GM23338 (cell line): Measurements from ENCODE around the gene UPF2. TPM values are rescaled to one million over a fixed set of nuclear protein-coding genes. Genes with fewer than 3 reads are reported as not detected.

Experiments
- ATAC-seq: fragments of 200-7000 bp; cut with Tn5 transposase; 3 replicates; pipeline ENCODE4 v1.9.1; 2020
- DNase-seq: peaks from one replicate; pipeline ENCODE4 v3.0.0-alpha.2; 2015; ENCODE audit warnings: low spot score
- H2AFZ ChIP-seq: fragments of 200-600 bp; sonication (generic); 2 replicates; pipeline ENCODE4 v1.8.0; 2016; ENCODE audit warnings: antibody characterized with exemption, mild to moderate bottlenecking, moderate library complexity
- H3F3A ChIP-seq: fragments of 200-600 bp; sonication (generic); replicated peaks from 2 replicates; pipeline ENCODE4 v1.8.0; 2017; ENCODE audit warnings: antibody characterized with exemption, mixed run types, low read depth
- H3K27ac ChIP-seq: fragments of 200-600 bp; sonication (generic); 2 replicates; pipeline ENCODE4 v1.6.1; 2016; ENCODE audit warnings: low read depth
- H3K27me3 ChIP-seq: fragments of 200-600 bp; sonication (generic); 2 replicates; pipeline ENCODE4 v1.8.0; 2016; ENCODE audit warnings: mild to moderate bottlenecking, mixed run types, moderate library complexity; ENCODE audit not compliant: insufficient read depth
- H3K36me3 ChIP-seq: fragments of 200-600 bp; sonication (generic); 2 replicates; pipeline ENCODE4 v1.8.0; 2016; ENCODE audit warnings: mild to moderate bottlenecking; ENCODE audit not compliant: insufficient read depth
- H3K4me1 ChIP-seq: fragments of 200-600 bp; sonication (generic); 2 replicates; pipeline ENCODE4 v1.8.0; 2016; ENCODE audit warnings: mild to moderate bottlenecking, moderate library complexity; ENCODE audit not compliant: insufficient read depth
- H3K4me2 ChIP-seq: fragments of 200-600 bp; sonication (generic); 2 replicates; pipeline ENCODE4 v1.7.1; 2017; ENCODE audit warnings: mixed run types
- H3K4me3 ChIP-seq: fragments of 200-600 bp; sonication (generic); 2 replicates; pipeline ENCODE4 v1.6.1; 2016; ENCODE audit warnings: mixed run types
- H3K79me2 ChIP-seq: fragments of 200-600 bp; sonication (generic); replicated peaks from 2 replicates; pipeline ENCODE4 v1.8.0; 2017; ENCODE audit warnings: mild to moderate bottlenecking; ENCODE audit not compliant: insufficient read depth
- H3K9me2 ChIP-seq: fragments of 200-600 bp; sonication (generic); 2 replicates; pipeline ENCODE4 v1.8.0; 2017; ENCODE audit not compliant: insufficient read depth
- H4K20me1 ChIP-seq: fragments of 200-600 bp; sonication (generic); replicated peaks from 2 replicates; pipeline ENCODE4 v1.8.0; 2017; ENCODE audit warnings: mild to moderate bottlenecking; ENCODE audit not compliant: insufficient read depth
- H3K27ac Mint-ChIP-seq: 2 replicates; pipeline ENCODE4 v1.8.0; 2020; ENCODE audit warnings: inconsistent platforms, mild to moderate bottlenecking, moderate library complexity, mixed read lengths
- H3K27me3 Mint-ChIP-seq: 3 replicates; pipeline ENCODE4 v1.8.0; 2022; ENCODE audit warnings: low read depth, mild to moderate bottlenecking, moderate library complexity, mixed read lengths, inconsistent platforms; ENCODE audit not compliant: insufficient read depth, poor library complexity
- H3K36me3 Mint-ChIP-seq: 3 replicates; pipeline ENCODE4 v1.8.0; 2021; ENCODE audit warnings: low read depth, mild to moderate bottlenecking, inconsistent platforms, moderate library complexity, mixed read lengths
- H3K4me1 Mint-ChIP-seq: 3 replicates; pipeline ENCODE4 v1.8.0; 2020; ENCODE audit warnings: mild to moderate bottlenecking, inconsistent platforms, mixed read lengths
- H3K4me3 Mint-ChIP-seq: 3 replicates; pipeline ENCODE4 v1.8.0; 2021; ENCODE audit warnings: moderate library complexity, mild to moderate bottlenecking, inconsistent platforms, mixed read lengths
- H3K9me3 Mint-ChIP-seq: 3 replicates; pipeline ENCODE4 v1.8.0; 2020; ENCODE audit warnings: moderate library complexity, mild to moderate bottlenecking, inconsistent platforms, mixed read lengths
- CREB1 ChIP-seq: fragments of 250-450 bp; sonication (Bioruptor Pico); IDR thresholded peaks from 2 replicates; pipeline ENCODE4 v1.5.0; 2020; ENCODE audit warnings: low read depth, mild to moderate bottlenecking, moderate library complexity
- ETS1 ChIP-seq: IDR thresholded peaks from 2 replicates; pipeline ENCODE4 v1.6.1; 2016; ENCODE audit warnings: antibody characterized with exemption
- EZH2 ChIP-seq: fragments of 200-600 bp; sonication (generic); IDR thresholded peaks from one replicate; pipeline ENCODE4 v1.8.0; 2017; ENCODE audit warnings: antibody characterized with exemption, mild to moderate bottlenecking, low read depth; ENCODE audit not compliant: unreplicated experiment
- EZH2phosphoT487 ChIP-seq: fragments of 200-600 bp; sonication (generic); IDR thresholded peaks from one replicate; pipeline ENCODE4 v1.8.1; 2018; ENCODE audit warnings: antibody characterized with exemption; ENCODE audit not compliant: unreplicated experiment
- NANOG ChIP-seq: IDR thresholded peaks from 2 replicates; pipeline ENCODE4 v1.6.1; 2016; ENCODE audit warnings: antibody characterized with exemption, borderline replicate concordance
- POLR2AphosphoS5 ChIP-seq: IDR thresholded peaks from 2 replicates; pipeline ENCODE4 v1.6.1; 2016; ENCODE audit warnings: antibody characterized with exemption, low read depth
- REST ChIP-seq: IDR thresholded peaks from one replicate; pipeline ENCODE4 v1.6.1; 2018; ENCODE audit warnings: antibody characterized with exemption; ENCODE audit not compliant: unreplicated experiment
- ZNF331 ChIP-seq: fragments of 250-450 bp; sonication (Bioruptor Pico); IDR thresholded peaks from 2 replicates; pipeline ENCODE4 v1.5.0; 2020; ENCODE audit warnings: low read depth, mild to moderate bottlenecking, moderate library complexity
- polyA plus RNA-seq: library from polyadenylated mRNA; unstranded; fragments of >200 nt; fragmentation: Nextera tagmentation; extraction: Ambion mirVana; gene quantifications from 2 replicates; pipeline ENCODE4 v1.2.1, GENCODE V29; 2016
- total RNA-seq: library from RNA; depleted of rRNA; stranded (reverse); fragments of >200 nt; shearing (Covaris generic); gene quantifications from 2 replicates; pipeline ENCODE4 v1.2.3, GENCODE V29; 2014
- TF ChIP-seq, protein P1 (sequence below): fragments of 250-450 bp; sonication (Bioruptor Pico); IDR thresholded peaks from 2 replicates; pipeline ENCODE4 v1.5.0; 2020; ENCODE audit warnings: mild to moderate bottlenecking, moderate library complexity

Gene UPF2
- total and polyA plus RNA-seq, 2 experiments from 2014 or later, result 29.0 to 78.5 TPM

DNA sequence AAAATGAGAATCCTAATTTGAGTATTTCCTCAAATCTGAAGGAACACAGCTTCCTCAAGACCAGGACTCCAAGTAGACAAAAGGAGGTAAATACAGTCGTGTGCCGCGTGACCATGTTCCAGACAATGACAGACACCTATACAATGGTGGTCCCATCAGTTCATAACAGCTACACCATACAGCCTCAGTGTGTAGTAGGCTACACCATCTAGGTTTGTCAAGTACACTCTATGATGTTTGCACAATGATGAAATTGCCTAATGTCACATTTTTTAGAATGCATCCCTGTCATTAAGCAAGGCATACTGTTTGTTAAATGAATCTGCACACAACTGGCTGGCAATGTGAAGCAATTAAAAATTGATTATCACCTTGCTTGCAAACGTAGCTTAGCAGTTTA, 111.6 kb downstream of the UPF2 start (continued):
- no peak for TF ChIP-seq REST
- no peak for TF ChIP-seq POLR2AphosphoS5
- TF ChIP-seq ETS1, result no peak
- no peak for TF ChIP-seq NANOG
- TF ChIP-seq EZH2, result no peak

DNA sequence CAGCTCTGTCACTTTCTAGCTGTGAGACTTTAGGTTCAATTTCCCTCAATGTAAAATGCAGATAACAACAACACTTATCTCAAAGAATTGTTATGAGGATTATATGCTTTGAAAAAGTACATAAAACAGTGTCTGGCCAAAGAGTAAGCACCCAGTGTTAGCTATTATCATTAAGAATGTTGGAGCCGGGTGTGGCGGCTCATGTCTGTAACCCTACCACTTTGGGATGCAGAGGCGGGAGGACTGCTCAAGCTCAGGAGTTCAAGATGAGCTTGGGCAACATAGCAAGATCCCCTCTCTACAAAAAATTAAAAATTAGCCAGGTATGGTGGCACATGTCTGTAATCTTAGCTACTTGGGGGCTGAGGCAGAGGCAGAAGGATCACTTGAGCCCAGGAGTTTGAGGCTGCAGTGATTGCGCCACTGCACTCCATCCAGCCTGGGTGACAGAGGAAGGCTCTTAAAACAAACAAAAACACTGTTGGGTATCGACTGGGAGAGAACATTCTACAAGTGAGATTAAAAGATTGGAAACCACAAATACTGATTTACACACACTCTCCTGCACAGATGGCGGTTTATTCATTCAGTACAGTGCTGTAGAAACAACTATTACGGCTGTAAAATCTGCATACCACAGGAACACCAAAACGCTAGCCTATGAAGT, 112.2 kb downstream of the UPF2 start:
- H3K4me1 Mint-ChIP-seq, result peaks cover 20% of the 10 kb centered on the region
- Histone ChIP-seq H3K27me3 (no peaks in the 10 kb centered on the region), H3K79me2 (no peaks in the 10 kb centered on the region), H3K27ac (no peak overlapping the region), H3K36me3 (peaks cover 20% of the 10 kb centered on the region), H4K20me1 (no peaks in the 10 kb centered on the region), H2AFZ (no peak overlapping the region), H3K4me2 (no peak overlapping the region), H3F3A (no peaks in the 10 kb centered on the region), H3K9me2 (no peaks in the 10 kb centered on the region), H3K4me1 (peaks cover 24% of the 10 kb centered on the region), H3K4me3 (no peak overlapping the region)
- no peak overlapping the region for H3K4me3 Mint-ChIP-seq
- DNase-seq, result no peak
- TF ChIP-seq CREB1 (CRISPR knock-in tag), result no peak
- no peak for TF ChIP-seq ZNF331
- TF ChIP-seq REST, result no peak
- TF ChIP-seq NANOG, result no peak
- no peak for TF ChIP-seq POLR2AphosphoS5
- TF ChIP-seq, protein P1, sequence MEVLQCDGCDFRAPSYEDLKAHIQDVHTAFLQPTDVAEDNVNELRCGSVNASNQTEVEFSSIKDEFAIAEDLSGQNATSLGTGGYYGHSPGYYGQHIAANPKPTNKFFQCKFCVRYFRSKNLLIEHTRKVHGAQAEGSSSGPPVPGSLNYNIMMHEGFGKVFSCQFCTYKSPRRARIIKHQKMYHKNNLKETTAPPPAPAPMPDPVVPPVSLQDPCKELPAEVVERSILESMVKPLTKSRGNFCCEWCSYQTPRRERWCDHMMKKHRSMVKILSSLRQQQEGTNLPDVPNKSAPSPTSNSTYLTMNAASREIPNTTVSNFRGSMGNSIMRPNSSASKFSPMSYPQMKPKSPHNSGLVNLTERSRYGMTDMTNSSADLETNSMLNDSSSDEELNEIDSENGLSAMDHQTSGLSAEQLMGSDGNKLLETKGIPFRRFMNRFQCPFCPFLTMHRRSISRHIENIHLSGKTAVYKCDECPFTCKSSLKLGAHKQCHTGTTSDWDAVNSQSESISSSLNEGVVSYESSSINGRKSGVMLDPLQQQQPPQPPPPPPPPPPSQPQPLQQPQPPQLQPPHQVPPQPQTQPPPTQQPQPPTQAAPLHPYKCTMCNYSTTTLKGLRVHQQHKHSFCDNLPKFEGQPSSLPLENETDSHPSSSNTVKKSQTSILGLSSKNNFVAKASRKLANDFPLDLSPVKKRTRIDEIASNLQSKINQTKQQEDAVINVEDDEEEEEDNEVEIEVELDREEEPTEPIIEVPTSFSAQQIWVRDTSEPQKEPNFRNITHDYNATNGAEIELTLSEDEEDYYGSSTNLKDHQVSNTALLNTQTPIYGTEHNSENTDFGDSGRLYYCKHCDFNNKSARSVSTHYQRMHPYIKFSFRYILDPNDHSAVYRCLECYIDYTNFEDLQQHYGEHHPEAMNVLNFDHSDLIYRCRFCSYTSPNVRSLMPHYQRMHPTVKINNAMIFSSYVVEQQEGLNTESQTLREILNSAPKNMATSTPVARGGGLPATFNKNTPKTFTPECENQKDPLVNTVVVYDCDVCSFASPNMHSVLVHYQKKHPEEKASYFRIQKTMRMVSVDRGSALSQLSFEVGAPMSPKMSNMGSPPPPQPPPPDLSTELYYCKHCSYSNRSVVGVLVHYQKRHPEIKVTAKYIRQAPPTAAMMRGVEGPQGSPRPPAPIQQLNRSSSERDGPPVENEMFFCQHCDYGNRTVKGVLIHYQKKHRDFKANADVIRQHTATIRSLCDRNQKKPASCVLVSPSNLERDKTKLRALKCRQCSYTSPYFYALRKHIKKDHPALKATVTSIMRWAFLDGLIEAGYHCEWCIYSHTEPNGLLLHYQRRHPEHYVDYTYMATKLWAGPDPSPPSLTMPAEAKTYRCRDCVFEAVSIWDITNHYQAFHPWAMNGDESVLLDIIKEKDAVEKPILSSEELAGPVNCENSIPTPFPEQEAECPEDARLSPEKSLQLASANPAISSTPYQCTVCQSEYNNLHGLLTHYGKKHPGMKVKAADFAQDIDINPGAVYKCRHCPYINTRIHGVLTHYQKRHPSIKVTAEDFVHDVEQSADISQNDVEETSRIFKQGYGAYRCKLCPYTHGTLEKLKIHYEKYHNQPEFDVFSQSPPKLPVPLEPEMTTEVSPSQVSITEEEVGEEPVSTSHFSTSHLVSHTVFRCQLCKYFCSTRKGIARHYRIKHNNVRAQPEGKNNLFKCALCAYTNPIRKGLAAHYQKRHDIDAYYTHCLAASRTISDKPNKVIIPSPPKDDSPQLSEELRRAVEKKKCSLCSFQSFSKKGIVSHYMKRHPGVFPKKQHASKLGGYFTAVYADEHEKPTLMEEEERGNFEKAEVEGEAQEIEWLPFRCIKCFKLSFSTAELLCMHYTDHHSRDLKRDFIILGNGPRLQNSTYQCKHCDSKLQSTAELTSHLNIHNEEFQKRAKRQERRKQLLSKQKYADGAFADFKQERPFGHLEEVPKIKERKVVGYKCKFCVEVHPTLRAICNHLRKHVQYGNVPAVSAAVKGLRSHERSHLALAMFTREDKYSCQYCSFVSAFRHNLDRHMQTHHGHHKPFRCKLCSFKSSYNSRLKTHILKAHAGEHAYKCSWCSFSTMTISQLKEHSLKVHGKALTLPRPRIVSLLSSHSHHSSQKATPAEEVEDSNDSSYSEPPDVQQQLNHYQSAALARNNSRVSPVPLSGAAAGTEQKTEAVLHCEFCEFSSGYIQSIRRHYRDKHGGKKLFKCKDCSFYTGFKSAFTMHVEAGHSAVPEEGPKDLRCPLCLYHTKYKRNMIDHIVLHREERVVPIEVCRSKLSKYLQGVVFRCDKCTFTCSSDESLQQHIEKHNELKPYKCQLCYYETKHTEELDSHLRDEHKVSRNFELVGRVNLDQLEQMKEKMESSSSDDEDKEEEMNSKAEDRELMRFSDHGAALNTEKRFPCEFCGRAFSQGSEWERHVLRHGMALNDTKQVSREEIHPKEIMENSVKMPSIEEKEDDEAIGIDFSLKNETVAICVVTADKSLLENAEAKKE (CRISPR knock-in tag), result no peak
- no peak for TF ChIP-seq EZH2phosphoT487
- H3K27ac Mint-ChIP-seq, result no peak overlapping the region
- H3K36me3 Mint-ChIP-seq, result peaks cover 60% of the 10 kb centered on the region
- no peaks in the 10 kb centered on the region for H3K9me3 Mint-ChIP-seq
- ATAC-seq, result no peak
- H3K27me3 Mint-ChIP-seq, result no peaks in the 10 kb centered on the region
